ENCODE results near the gene SLC22A1.

DNA sequence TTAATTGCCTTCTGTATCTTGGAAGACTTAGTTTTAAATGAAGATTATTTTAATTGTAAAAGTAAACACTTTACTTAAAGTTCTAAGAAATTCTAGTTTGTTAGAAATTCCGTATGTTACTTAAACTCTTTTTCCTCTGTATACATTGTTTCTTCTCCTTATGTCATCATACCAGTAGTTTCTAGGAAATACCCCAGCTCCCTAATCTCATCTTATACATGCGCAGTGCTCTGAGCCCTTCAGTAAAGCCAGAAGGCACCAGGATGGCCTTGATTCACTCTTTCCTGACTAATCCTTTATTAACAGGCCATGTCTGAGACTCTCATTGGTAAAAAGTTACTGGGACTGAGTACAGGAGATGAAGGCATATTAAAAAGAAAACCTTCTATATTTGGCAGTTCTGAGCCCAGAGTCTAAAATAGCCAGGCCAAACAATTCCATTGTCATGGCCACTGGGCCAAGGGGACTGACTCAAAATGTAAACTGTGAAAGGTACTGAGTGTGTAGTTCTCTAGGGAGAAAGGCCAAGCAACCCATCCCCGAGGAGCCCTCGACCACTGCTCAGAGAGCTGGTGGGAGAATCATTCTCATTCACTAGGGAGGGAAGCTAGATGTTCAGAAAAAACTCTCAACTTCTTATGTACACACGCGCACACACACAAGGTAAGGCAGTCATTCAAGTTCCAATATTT, 25.0 kb downstream of the SLC22A1 start:
- no peak for TF ChIP-seq REST (IDR thresholded peaks at IDR 0.05; ENCODE audit: insufficient read depth in 1 of 2, low read depth in 2 of 2, low read length in 1 of 2)
- TF ChIP-seq, protein P1, sequence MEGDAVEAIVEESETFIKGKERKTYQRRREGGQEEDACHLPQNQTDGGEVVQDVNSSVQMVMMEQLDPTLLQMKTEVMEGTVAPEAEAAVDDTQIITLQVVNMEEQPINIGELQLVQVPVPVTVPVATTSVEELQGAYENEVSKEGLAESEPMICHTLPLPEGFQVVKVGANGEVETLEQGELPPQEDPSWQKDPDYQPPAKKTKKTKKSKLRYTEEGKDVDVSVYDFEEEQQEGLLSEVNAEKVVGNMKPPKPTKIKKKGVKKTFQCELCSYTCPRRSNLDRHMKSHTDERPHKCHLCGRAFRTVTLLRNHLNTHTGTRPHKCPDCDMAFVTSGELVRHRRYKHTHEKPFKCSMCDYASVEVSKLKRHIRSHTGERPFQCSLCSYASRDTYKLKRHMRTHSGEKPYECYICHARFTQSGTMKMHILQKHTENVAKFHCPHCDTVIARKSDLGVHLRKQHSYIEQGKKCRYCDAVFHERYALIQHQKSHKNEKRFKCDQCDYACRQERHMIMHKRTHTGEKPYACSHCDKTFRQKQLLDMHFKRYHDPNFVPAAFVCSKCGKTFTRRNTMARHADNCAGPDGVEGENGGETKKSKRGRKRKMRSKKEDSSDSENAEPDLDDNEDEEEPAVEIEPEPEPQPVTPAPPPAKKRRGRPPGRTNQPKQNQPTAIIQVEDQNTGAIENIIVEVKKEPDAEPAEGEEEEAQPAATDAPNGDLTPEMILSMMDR (IDR thresholded peaks at IDR 0.05), result no peak
- no peak for TF ChIP-seq SIN3A (IDR thresholded peaks at IDR 0.05; ENCODE audit: borderline replicate concordance, insufficient read depth, low read depth, low read length)
- no peak for TF ChIP-seq POLR2AphosphoS5 (IDR thresholded peaks at IDR 0.05; ENCODE audit: low read depth, low read length)
- TF ChIP-seq TCF7L2 (IDR thresholded peaks at IDR 0.05; ENCODE audit: low read depth, low read length), result no peak

Measured in Panc1 (cell line).